ENCODE data around the gene PTPRM. TPM values are rescaled to one million over a fixed set of nuclear protein-coding genes. Genes with fewer than 3 reads are reported as not detected.
A peak's percentile ranks its signal among the peaks of the same experiment; 100 is the strongest.

Gene PTPRM
- total and polyA plus RNA-seq, 2 of the 8 experiments (the other 6 are each of a cell fraction or from before 2014, with no cell fraction given), result 4.1 to 7.0 TPM

DNA sequence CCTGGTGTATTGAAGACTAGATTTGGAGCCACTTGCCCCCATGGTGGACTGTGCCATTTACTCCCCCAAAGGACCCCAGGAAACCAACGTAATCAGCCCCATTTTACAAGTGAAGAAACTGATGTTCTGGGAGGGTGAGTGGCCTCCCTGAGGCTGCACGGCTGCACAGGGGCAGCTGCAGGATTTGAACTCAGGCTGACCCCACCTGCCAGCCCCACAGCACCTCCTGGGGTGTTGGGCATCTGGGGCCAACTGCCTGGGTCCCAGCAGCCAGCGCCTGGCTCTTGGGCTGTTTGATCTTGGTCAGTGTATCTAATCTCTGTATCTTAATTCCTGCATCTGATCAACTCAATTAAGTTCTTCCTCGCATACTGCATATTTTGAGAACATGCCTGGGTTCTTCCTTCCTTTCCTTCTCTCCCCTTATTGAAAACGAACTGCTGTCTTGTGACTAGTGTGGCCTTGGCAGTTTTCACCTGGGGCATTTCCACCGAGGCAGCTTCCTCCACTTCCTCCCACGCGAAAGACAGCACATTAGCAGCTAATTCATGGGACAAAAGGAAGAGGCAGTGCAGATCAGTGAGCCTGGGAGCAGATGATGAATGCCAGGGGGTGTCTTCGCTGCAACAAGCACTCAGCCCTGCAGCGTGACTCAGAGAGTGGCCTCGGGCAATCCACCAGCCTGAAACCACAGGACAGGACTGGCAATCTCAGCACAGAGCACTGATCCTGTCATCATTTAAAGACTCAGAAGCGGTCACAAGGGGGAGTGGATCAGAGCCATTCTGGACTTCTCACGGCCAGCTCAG lies 858.0 kb downstream of the PTPRM start:
- Histone ChIP-seq H3K27ac (ENCODE audit: low read depth, low read length) (no peak overlapping the region), H3K79me1 (ENCODE audit: low read depth, low read length) (no peaks in the 10 kb centered on the region), H4K8ac (ENCODE audit: extremely low read depth, insufficient read depth, low read length) (no peak overlapping the region), H3K56ac (replicated peaks; ENCODE audit: insufficient read length, low read depth, low read length) (no peak overlapping the region), H2BK15ac (ENCODE audit: low read length) (no peak overlapping the region), H3K4me2 (ENCODE audit: insufficient read depth in 1 of 2, low read depth in 2 of 2, low read length in 2 of 2) (no peak overlapping the region), H3K27me3 (replicated peaks in 1 of 4; ENCODE audit: control insufficient read depth in 3 of 4, extremely low read depth in 1 of 4, insufficient read depth in 3 of 4, low read length in 3 of 4) (no peaks in the 10 kb centered on the region; a peak in 1 of 7 replicates), H3K23me2 (ENCODE audit: low read depth, low read length) (no peaks in the 10 kb centered on the region), H4K5ac (ENCODE audit: insufficient read length, low read depth, low read length) (no peak overlapping the region), H3K9ac (replicated peaks in 1 of 4; ENCODE audit: extremely low read depth in 1 of 4, low read depth in 3 of 4, low read length in 3 of 4) (no peak overlapping the region), H3K23ac (ENCODE audit: insufficient read length) (no peak overlapping the region), H2AFZ (ENCODE audit: low read length) (0 out of 2 replicates have a peak overlapping the region, but pooled peaks have one; percentile 20), H2BK5ac (ENCODE audit: low read depth, low read length) (no peak overlapping the region), H2BK120ac (replicated peaks; ENCODE audit: low read depth, low read length) (no peak overlapping the region), H3K4ac (replicated peaks; ENCODE audit: insufficient read length, low read depth, low read length) (no peak overlapping the region), H3K4me1 (replicated peaks in 1 of 4; ENCODE audit: control insufficient read depth in 3 of 4, insufficient read depth in 4 of 4, low read length in 3 of 4) (peaks cover 4 to 12% (median 4%) of the 10 kb centered on the region in 4 experiments; a peak in 6 of 7 replicates), H2BK20ac (ENCODE audit: low read length) (no peak overlapping the region), H4K20me1 (replicated peaks in 1 of 2; ENCODE audit: control insufficient read depth in 1 of 2, insufficient read depth in 2 of 2, low read length in 2 of 2) (no peaks in the 10 kb centered on the region), H3K79me2 (ENCODE audit: control insufficient read depth in 1 of 2, insufficient read depth in 2 of 2, low read length in 2 of 2) (no peaks in the 10 kb centered on the region), H3K36me3 (ENCODE audit: control insufficient read depth in 2 of 4, insufficient read depth in 4 of 4, low read length in 3 of 4) (no peaks in the 10 kb centered on the region), H2AK5ac (ENCODE audit: low read depth, low read length) (no peak overlapping the region), H3K9me3 (ENCODE audit: insufficient read depth in 2 of 2, low read depth in 1 of 2, low read length in 1 of 2) (no peaks in the 10 kb centered on the region), H3K14ac (ENCODE audit: insufficient read length) (no peak overlapping the region), H4K91ac (replicated peaks; ENCODE audit: insufficient read length, low read length) (no peak overlapping the region), H3K4me3 (ENCODE audit: extremely low read depth in 1 of 4, insufficient read depth in 2 of 4, low read depth in 3 of 4, low read length in 4 of 4) (no peak overlapping the region), H3K18ac (ENCODE audit: extremely low read depth, low read length) (no peak overlapping the region), H2BK12ac (ENCODE audit: low read depth, low read length) (no peak overlapping the region)
- POLR2A ChIA-PET (ENCODE audit: partially characterized antibody), result no interaction called here
- DNase-seq (ENCODE audit: low read depth in 1 of 2, low spot score in 2 of 2), result peak in 1 of 2 experiments; percentile 25
- TF ChIP-seq RXRA (IDR thresholded peaks at IDR 0.05; ENCODE audit: insufficient read depth, low read depth, low read length) (no peak), PHF8 (conservative IDR thresholded peaks at IDR 0.05; ENCODE audit: low read depth, low read length) (no peak), POLR2AphosphoS5 (IDR thresholded peaks at IDR 0.05; ENCODE audit: low read depth, low read length) (no peak), KDM5A (IDR thresholded peaks at IDR 0.05; ENCODE audit: low read length) (no peak), GTF2F1 (IDR thresholded peaks at IDR 0.05; ENCODE audit: borderline replicate concordance, low read depth, low read length) (no peak), SAP30 (IDR thresholded peaks at IDR 0.05; ENCODE audit: insufficient read depth, insufficient replicate concordance, low read length) (no peak), BCL11A (IDR thresholded peaks at IDR 0.05; ENCODE audit: low read depth in 2 of 2, low read length in 2 of 2) (no peak), YY1 (IDR thresholded peaks at IDR 0.05; ENCODE audit: low read depth, low read length) (no peak), ZNF274 (IDR thresholded peaks at IDR 0.05; ENCODE audit: borderline replicate concordance, extremely low read depth, low read length) (no peak), CBX5 (IDR thresholded peaks at IDR 0.05; ENCODE audit: low read depth, low read length) (no peak)
- FAIRE-seq, result no peak
- CTCF ChIA-PET (ENCODE audit: partially characterized antibody), result interaction anchor here (0.9 to 2.8 kb wide), 16 partner anchors 9 to 1199 kb away, joined by 3 to 12 read pairs (median 4); no protein-coding TSS in a partner anchor
- WGBS, 2 experiments (ENCODE audit: extremely low coverage in 1 of 2, insufficient coverage in 1 of 2, insufficient read length in 1 of 2, insufficient replicate concordance in 2 of 2, low coverage in 1 of 2, low lambda C conversion rate in 2 of 2, missing lambda C conversion rate in 1 of 2), result 75% methylated on average over 13 of the region's 13 CpGs; no CpG with 5 or more reads in 1 of the 2 experiments
